Cerebellar cortex (tissue), 1 donor: ENCODE measurements around the gene COG7.
A peak's percentile ranks its signal among the peaks of the same experiment; 100 is the strongest.
"Not testable (repeated sequence)": the region's sequence is repeated elsewhere in the genome, so short reads cannot be mapped to it uniquely, and the experiment has no call there.

Source experiments
- DNase-seq: peaks from one replicate; pipeline ENCODE4 v3.0.0-alpha.2; 2015; ENCODE audit warnings: low spot score

Gene COG7

DNA sequence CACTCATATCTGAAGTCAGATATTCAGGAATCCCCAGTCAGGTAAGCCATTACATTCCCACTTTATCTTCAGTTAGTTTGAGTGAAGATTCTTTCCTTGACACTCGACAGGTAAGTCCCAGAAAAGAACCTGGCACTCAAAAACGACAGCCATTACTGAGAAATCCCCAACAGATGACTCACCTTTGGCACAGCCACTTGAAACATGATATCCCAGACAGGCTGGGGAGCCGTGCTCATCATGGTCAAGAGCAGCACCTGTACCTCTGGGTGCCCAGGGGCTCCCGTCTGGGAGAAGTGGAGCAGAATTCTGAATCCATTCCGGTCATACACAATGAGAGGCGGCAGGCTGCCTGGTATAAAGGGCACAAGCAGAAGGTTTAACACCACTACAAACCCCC is 16.8 kb upstream of the COG7 start:
- DNase-seq = no peak

DNA sequence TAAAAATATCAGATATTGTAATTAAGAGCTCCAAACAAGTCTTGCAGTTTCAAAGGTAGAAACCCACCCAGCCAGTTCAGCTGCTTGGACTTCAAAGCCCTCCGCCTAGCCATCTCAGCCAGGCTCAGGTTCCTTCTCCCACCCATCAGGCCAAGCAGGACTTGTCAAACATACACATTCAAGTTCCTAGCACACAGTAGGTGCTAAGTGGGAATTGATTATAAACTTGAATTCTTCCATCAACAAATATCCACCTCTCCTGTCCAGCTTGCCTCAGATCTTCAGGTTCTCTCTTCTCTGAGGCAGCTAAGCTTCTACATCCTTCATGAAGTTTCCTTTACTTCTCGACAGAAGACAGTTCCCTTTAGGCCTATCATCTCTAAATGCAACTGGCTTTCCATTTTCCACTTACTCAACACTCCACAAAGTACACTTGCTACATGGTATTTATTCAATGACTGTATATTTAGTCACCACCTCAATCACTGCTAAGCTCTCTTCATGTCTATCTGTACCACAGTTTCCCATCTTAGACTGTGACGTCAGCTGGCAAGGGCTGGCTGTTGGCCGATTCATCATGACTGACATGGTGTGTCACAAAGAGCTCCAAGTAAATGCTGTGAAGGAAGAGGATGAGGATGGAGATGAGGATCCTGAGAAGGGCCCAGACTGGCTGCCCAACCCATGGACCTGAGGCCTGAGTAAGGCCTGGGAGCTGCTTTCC is 13.3 kb upstream of the COG7 start:
- no peak for DNase-seq

- no peak for DNase-seq
These were observed 12.2 kb upstream of the COG7 start for GRCh38 chr16:23465179-23465578.

GRCh38 chr16:23464196-23464595 is 11.2 kb upstream of the COG7 start:
- peak; percentile 68 for DNase-seq

DNA sequence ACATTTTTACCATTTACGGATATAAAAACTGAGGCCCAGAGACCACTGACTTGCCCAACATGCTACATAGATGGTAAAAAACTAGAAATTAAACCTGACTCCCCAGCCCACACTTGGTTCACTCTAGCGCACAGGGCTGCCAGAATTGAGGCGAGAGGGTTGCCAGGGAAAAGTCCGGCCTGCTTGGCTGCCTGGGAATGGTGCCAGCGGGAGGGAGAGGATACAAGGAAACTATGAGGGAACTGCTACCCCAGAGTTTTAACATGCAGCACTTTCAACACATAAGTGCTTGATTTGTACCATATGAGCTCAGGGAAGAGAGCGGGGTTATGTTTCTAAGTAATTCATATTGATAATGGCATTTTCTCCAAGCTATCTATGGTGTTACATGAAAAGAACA is 10.0 kb upstream of the COG7 start:
- peak; percentile 79 for DNase-seq

DNA sequence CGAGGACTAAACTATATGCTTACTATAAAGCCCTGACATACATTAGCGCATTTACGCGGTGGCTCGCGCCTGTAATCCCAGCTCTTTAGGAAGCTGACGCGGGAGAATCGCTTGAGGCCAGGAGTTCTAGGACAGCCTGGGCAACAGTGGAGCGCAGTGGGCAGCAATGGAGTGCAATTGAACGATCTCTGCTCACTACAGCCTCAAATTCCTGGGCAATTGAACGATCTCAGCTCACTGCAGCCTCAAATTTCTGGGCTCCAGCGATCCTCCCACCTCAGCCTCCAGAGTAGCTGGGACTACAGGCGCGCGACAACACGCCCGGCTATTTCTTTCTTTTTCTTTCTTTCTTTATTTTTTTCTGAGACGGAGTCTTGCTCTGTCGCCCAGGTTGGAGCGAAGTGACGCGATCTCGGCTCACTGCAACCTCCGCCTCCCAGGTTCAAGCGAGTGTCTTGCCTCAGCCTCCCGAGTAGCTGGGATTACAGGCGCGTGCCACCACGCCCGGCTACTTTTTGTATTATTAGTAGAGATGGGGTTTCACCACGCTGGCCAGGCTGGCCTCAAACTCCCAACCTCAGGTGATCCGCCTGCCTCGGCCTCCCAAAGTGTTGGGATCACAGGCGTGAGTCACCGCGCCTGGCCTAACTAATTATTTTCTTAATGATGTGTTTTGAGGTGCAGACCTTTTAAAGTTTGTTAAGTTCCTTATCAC is 506 bp upstream of the COG7 start:
- DNase-seq = no peak

DNA sequence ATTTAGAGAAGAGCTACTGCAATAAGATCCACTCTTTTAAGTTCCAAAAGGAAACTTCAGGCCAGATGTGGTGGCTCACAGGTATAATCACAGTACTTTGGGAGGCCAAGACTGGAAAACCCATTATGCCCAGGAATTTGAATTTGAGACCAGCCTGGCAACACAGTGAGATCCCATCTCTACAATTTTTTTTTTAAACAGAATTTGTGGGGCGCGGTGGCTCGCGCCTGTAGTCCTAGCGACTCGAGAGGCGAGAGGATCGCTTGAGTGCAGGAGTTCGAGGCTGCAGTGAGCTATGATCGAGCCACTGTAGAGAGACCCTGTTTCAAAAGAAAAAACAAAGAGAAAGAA is 793 bp downstream of the COG7 start:
- no peak for DNase-seq

DNA sequence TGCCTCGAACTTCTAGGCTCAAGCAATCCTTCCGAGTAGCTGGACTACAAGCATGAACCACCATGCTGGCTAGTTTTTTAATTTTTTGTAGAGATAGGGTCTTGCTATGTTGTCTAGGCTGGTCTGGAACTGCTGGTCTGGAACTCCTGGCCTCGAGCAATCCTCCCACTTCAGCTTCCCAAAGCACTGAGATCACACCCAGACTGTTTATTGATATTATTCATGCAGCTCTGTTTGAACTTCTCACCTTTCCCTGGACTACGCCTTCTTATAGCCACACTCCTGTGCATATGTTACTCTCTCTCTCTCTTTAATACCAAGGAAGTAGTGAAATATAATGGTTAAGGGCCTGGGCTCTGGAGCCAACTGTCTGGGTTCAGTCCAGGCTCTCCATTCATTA is 4.6 kb downstream of the COG7 start:
- DNase-seq = no peak

DNA sequence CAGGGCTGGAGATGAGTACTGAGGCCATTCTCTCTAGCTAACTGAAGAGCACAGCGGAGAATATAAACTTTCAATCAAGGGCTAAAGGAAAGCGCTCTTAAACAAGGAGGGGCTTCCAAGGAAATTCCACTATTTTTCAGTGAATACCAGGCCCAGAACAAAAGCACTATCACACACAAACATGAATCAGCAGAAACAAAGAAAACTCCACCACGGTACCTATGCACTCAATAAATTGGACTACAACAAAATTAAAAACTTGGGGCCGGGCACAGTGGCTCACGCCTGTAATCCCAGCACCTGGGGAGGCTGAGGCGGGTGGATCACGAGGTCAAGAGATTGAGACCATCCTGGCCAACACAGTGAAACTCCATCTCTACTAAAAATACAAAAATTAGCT is 15.4 kb downstream of the COG7 start:
- not testable (repeated sequence) for DNase-seq

DNA sequence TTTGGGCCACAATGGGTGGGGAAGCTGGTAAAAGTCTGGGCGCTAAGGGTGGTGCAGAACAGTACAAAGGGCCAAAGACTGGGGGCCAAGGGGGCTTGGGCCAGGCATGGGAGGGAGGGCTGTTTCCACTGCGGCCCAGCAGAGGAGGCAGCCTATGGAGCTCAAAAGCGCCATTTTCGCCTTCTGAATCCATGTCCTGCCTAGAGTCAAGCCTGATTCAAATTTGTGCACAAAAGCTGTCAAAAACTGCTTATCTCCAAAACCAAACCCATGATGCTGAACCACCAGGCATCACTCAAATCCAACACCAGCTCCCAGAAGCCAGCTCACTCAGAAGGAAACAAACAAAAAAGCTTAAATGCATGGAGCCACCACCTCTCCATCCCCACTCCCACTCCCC is 16.0 kb downstream of the COG7 start:
- no peak for DNase-seq

DNA sequence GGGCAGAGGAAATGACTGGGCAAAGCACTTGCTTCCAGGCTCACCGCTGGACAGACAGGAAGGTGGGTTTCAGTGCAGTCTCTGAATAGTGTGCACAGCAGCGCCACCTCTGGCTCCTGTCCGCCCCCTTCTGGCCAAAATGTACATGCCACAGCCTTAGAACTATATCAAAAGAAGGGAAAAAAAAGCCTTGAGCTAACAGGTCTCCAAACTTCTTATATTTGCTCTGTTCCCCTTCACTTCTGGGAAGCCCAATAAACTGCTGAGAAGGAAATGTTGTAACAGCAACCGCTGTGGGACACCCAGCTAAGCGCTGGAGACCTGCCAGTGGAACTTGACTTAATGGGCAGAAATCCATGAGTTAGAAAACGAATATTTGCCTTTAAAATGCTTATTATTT is 17.5 kb downstream of the COG7 start:
- peak; percentile 66 for DNase-seq

- DNase-seq = peak; percentile 88
These were observed 18.6 kb downstream of the COG7 start for GRCh38 chr16:23434380-23434779.

- no peak for DNase-seq
These were observed 19.6 kb downstream of the COG7 start for GRCh38 chr16:23433261-23433920.

DNA sequence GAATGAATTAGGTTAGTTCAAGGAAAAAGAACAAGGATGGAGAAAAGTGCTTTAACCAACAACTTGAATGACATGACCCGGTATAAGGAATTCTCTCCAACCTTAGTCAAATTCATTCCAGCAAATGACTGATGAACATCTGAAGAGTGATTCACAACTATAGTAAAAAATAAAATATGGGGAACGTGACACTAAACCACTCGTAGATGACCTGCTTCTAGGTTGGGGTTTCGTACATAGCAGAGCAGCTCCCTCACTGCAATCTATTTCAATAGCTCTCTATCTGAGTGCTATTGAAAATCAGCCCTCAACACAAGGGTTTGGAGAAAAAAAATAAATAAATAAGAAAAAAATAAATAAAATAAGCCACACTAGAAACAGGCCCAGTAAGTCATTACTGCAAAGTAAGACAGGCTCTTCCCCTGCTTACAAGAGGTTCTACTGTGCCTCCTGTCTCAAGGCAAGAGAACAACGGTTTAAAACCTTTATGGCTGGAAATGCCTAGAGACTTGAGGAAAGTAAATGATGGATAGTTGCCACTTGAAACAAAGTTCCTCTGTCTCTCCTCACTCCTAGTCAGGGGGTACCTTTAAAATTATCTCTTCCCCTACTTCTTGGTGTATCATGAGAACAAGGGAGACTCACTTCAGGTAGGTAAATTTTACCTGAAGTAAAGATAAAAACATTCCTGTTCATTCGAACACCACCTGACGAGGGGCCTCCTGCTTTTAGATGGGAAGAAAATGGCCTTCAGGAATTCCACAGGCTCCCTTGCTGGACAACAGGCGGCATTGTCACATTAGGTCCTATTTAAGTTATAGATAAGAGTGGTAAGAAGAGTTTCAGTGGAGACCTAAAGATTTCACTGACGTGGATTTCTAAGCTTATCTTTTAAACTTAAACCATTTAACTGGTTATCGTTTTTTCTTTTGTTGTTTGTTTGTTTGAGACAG is 20.5 kb downstream of the COG7 start:
- DNase-seq = no peak

- DNase-seq = no peak
These were observed 24.6 kb downstream of the COG7 start for GRCh38 chr16:23428351-23428750.

- DNase-seq = no peak
These were observed 28.6 kb downstream of the COG7 start for GRCh38 chr16:23424292-23424958.

GRCh38 chr16:23423496-23424049 is 29.4 kb downstream of the COG7 start:
- DNase-seq = no peak

DNA sequence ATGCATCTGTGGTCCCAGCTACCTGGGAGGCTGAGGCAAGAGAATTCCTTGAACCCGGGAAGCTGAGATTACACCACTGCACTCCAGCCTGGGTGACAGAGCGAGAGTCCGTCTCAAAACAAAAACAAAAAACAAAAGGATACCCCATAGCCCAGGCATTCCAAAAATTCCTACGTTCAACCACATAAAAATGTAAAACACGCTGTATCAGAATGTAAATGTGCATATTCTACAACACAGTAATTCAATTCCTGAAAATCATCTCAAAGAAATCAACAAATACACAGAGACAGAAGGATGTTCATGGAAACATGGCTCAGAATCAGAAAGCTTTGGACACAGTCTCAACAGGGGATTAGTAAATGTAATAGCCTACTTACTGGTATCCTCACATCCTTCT is 33.0 kb downstream of the COG7 start:
- no peak for DNase-seq

- DNase-seq = peak; percentile 56
These were observed 36.2 kb downstream of the COG7 start for GRCh38 chr16:23416816-23417215.

- DNase-seq = no peak
These were observed 38.3 kb downstream of the COG7 start for GRCh38 chr16:23414731-23415130.

- DNase-seq = no peak
These were observed 42.8 kb downstream of the COG7 start for GRCh38 chr16:23410176-23410575.
